HG03432 (cell line): ENCODE data around the gene ANKS4B.
"Not testable (repeated sequence)": the region's sequence is repeated elsewhere in the genome, so short reads cannot be mapped to it uniquely, and the experiment has no call there.

Experiments
- ATAC-seq: cut with Tn5 transposase; IDR thresholded peaks from one replicate; pipeline ENCODE4 v1.9.1; 2021; ENCODE audit warnings: mild to moderate bottlenecking, moderate library complexity; ENCODE audit not compliant: unreplicated experiment

Gene ANKS4B

DNA sequence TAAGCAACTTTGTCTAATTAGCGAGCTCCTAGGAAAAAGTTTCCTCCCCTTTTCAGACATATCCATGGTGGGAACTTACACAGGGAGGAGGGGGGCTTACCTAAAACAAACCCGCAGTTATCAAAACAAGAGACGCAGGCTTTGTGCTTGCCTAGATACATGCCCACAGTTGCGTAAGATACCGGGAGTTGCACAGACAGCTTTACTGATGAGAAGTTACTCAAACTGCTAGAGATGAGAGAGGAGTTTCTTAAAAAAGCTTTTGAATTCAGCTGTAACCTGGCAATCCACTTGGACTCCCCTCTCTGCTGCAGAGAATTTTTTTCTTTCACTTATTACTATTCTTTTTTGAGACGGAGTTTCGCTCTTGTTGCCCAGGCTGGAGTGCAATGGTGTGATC lies 15.3 kb upstream of the ANKS4B start:
- no peak for ATAC-seq

DNA sequence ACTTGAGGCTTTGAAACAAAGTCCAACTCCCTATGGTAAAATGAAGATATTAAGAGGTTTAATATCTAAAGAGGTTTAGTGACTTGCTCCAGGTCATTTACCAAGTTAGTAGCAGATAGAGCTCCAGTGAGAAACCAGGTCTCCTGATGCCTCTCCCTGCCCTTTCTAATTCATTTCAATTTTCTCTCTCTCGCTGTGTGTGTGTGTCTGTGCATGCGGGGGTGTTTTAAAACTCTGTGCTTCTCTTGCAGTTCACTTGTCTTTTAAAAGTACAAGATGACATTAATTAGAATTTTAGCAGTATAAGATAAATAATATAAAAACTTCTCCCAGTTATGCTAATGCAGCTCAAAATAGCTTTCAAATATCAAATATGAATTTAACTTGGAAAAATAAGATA lies 13.9 kb upstream of the ANKS4B start:
- no peak for ATAC-seq

DNA sequence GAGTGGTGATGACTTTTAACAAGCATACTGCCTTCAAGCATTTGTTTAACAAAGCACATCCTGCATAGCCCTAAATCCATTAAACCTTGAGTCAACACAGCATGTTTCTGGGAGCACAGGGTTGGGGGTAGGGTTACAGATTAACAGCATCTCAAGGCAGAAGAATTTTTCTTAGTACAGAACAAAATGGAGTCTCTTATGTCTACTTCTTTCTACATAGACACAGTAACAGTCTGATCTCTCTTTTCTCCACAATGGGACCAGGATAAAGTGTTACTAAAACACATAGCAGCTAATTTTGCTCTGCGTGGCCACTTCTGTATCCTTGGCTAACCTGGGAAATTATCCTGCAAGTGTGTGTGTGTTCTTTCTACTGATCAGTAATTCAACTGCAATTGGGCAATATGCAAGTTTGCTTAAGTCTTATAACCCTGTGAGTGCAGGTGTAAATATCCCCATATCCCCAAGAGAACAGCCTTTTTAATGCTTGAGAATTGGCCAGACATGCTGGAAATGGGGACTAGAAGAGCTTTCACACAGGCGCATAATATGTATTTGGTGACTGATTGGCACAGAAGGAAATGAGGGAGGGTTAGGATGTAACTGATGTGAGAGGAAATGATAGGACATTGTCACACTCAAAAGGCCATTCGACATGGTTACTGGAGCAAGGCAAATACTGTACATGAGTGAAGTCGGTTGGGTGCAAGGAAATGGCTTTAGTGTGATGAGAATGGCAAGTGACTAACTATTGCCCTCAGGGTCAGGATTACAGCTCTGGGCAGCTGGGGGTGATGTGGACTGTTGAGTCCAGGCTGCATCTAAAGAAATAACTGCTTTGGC lies 10.8 kb upstream of the ANKS4B start:
- no peak for ATAC-seq

DNA sequence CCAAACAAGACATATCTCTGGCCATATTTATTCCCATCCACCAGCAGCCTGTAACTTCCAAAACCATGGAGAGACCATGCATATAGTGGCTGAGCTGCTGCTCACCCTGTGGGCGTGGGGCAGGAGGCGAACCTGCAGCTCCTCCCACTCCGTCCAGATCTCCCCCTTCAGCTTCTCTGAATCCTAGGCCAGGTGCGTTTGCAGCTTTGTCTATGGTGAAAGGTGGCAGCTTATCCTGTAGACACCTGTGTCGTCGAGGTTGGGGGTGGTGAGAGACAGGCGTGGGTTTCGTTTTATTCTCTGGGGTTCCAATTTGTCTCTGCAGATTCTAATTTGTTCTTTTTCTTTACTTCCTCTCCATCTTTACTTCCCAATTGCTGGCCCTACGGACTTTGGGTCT lies 9.7 kb upstream of the ANKS4B start:
- ATAC-seq: no peak

DNA sequence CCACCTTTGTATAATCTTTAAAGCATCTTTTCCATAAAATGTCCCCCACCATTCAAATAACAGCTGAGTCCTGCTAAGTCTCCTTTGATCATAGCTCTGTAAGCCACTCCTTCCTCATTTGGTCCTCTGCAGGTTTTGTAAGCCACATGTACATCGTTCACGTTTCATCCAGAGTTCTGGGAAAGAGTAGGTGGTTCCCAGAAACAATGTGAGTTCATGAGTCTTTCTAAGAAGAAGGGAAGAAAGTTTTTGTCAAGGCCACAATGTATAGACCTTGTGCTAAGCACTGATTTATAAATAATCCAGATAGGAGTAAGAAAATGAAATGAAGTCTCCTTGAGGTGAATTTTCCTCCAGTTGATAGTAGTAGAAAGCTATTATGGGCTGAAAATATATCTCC lies 8.7 kb upstream of the ANKS4B start:
- no peak for ATAC-seq

DNA sequence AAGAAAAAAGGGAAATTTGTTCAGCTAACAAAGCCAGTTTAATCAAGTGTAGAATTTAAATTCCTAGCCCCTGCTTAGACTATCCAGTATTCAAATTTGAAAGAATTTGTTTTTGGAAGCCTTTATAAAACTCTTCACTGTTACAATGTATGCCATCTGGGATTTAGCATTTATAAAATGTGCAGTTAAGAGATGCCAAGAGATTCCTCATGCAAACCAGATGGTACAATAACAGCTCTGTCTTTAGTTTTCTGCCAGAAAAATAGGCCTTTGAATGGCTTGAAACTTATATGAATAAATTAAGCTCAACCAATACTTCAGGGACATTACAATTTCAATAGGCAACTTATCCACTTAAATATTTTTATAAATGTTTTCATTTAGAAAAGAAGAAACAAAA lies 6.8 kb upstream of the ANKS4B start:
- ATAC-seq: no peak

DNA sequence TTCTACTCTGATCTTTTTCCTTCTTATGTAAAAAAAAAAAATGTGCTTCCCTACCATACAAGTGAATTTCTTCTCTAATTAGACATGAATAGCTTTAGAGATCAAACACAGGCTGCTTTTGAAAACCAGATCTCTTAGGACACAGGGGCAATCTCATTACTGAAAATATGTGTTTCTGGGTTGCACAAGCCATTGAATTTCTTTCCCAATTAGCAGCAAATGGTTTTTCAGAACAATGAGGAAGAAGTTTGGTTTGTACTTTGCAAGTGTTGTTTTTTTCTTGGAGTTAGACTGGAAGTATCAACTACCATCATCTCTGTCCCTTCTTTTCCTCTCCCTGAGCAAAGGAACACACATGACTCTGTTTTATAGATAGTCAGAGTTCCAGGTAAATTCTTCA lies 5.6 kb upstream of the ANKS4B start:
- no peak for ATAC-seq

DNA sequence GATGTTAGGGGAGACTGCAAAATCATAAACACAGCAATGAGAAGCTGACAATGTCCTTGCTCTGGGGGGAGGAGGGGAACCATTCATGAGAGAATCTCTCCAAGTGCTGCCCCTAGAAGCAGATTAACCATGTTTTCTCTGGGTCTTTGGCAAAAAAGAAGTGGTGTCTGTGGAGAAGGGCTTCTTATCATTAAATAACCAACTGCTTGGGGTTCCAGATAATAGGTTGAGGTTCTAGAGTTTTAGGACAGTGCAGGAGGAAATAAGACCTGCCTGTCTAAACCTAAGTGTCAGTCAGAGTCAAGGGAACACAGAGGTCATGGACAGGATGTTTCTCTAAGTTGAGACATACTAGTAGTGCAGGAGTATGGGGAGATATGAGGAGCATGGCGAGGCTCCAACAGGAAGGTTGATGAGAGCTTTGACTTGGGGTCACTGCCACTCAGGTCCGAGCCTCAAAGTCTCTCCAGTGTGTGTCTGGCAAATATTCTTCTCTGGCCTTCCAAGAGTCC lies 5.1 kb upstream of the ANKS4B start:
- no peak for ATAC-seq

DNA sequence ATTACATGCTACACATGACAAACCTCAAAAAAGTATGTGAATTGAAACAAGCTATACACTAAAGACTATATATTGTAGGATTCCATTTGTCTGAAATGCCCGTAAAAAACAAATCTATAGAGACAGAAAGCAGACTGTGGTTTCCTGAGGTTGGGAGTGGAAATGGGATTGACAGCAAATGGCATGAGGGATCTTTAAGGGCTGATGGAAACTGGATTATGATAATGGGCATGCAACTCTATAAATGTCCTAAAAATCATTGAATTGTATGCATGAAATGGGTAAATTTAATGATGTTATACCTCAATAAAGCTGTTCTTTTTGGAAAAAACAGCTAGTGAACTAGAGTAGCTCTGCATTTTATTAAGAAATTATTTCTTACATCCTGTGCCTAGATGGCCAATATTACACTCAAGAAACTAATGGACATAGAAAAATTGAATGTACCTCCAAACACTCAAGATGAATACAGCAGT lies 416 bp upstream of the ANKS4B start:
- ATAC-seq: no peak

DNA sequence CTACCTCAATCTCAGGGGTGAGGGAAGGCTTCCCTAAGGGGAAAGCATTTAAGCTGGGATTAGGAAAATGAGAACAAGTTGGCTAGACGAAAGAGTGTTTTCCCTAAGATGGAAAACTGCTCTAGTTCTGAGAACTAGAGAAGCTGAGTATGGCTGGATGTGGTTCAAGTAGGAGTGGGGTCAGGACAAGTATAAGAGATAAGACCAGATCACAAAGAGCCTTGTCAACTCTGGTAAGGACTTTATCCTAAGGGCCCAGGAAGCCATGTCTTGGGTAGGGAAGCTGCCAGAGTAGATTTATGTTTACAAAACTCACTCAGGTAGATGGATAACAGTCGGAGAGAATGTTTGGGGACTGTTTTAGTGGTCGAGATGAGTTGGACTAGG lies 1.7 kb downstream of the ANKS4B start:
- no peak for ATAC-seq

DNA sequence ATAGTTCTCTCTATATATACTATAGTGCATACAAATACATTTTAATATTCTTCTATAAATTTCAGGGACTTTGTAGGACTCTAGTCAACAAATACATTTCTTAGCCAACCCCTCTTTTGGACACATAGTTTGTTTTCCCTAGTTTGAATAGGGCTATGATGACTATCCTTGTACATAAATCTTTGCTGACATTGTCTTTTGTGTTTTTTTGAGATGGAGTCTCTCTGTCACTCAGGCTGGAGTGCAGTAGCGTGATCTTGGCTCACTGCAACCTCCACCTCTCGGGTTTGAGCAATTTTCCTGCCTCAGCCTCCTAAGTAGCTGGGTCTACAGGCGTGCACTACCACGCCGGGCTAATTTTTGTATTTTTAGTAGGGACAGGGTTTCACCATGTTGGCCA lies 3.3 kb downstream of the ANKS4B start:
- ATAC-seq: no peak

DNA sequence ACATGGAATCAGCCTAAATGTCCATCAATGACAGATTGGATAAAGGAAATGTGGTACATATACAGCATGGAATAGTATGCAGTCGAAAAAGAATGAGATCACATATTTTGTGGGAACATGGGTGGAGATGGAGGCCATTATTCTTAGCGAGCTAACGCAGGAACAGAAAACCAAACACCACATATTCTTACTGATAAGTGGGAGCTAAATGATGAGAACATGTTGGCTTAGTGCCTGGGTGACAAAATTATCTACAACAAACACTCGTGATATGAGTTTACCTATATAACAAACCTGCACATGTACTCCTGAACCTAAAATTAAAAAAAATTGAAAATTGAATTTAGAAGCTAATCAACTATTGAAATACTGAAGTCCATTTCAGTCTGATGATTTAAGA lies 6.1 kb downstream of the ANKS4B start:
- no peak for ATAC-seq

DNA sequence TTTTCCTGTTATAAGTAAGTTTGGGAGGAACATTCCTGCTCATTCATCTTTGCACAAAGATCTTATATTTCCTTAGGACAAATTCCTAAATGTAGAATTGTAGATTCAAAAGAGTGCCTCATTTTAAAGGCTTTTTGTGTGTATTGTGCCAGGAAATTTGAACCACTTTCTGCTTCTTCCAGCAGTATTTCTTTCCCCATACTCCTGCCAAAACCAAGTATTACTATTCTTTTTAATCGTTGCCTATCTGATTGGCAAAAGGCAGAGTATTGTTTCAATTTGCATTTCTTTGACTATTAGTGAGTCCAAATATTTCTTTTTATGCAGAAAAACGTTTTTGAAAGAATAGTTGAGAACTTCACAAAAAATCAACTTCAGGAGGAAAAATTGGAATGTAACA lies 9.3 kb downstream of the ANKS4B start:
- ATAC-seq: no peak

DNA sequence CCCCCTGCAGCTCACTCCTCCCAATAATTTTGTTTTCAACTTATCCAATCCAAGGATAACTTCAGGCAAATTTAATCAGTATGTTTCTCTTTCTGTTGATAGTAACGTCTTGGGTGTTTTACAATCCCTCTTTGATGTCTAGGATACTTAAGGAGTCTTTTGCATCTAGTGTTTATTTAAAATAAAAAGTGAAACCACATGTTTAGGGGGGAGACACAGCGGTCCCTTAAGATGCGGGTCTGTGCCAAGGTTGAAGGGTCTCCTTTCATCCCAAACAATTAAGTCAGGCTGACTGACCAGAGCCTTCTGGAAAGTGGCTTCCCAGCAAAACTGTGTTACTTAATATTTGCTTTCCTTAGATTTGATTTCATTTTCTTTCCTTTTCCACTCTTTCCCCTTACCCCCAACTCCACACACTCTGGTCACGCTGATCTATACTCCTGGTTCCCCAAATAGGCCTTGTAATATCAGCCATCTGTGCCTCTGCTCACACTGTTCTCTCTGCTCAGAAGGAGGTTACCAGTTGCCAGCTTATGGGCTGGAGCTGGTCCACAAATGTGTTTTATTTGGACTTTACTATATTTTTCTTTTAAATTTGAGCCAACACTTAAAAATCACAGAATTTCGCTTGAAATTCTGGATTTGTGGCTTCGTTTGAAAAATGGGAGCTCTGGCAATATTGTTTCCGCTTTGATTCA lies 11.2 kb downstream of the ANKS4B start:
- no peak for ATAC-seq

DNA sequence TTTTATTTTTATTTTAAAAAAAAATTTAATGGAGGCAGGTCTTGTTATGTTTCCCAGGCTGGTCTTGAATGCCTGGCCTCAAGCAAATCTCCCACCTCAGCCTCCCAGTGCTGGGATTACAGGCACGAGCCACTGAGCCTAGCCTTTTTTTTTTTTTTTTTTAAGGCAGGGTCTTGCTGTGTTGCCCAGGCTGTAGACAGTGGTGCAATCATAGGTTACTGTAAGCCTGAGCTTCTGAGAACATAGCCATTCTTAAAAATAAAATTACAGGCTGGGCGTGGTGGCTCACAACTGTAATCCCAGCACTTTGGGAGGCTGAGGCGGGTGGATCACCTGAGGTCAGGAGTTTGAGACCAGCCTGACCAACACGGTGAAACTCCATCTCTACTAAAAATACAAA lies 14.7 kb downstream of the ANKS4B start:
- not testable (repeated sequence) for ATAC-seq

DNA sequence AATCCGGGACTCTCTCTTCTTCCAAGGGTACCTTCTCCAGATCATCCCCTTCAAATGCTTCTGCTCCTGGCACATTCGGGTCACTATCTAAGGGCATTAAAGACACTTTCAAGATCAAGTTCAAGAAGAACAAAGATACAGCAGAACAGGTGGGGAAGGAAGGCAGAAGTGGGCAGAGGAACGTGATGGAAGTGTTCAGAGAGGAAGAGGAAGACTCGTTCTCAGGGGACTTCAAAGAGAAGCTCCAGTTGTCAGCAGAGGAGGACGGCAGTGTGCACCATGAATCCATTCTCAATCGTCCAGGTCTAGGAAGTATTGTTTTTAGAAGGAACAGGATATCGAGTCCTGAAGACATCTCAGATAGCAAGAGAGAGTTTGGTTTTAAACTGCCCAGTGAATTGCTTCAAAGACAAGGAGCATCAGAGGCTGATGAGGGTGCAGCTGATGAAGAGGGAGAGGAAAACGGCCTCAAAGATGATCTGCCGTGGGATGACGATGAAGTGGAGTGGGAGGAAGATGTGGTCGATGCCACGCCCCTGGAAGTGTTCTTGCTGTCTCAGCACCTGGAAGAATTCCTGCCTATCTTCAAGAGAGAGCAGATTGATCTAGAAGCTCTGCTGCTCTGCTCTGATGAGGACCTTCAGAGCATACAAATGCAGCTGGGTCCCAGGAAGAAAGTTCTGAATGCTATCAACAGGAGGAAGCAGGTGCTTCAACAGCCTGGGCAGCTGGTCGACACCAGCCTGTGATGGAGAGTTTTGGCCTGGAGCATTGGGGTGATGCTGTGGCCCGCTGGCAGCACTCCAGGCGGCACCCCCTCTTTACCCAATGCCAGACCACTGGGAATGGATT lies 16.8 kb downstream of the ANKS4B start:
- ATAC-seq: no peak

DNA sequence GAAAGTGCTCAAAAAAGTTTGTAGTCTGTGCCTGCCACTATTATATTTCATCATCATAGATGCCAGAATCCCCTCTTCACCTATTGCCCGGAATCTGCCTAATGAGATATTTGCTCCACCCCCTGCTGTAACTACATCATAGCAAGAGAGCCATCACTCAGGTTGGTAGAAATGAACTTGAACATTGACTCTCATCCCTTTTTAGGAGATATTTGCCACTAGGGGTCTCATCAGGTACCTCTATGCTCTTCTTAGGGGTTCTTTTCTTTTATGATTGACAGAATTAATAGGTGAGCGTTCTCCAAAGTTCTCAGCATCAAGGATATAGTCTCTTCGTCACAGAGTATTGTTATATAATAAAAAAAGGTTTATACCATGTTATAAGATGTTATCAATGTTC lies 20.0 kb downstream of the ANKS4B start:
- no peak for ATAC-seq

DNA sequence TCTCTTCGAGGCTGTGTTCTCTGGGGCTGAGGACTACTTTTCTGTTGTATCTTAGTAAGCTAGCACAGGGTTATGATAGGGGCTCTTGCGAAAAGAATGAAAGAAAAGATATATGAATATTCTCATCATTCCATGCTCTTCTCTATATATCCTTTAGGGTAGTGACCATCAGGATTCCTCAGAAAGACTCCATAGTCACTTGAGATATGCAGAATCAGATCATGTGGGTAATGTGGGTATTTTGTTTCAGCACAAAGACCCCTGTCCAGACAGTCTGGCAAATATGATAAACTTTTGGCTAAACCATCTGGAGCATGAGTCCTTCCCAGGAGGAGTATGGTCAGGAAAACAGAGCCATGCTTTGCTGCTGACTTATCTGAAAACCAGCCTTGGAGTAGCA lies 23.1 kb downstream of the ANKS4B start:
- no peak for ATAC-seq

DNA sequence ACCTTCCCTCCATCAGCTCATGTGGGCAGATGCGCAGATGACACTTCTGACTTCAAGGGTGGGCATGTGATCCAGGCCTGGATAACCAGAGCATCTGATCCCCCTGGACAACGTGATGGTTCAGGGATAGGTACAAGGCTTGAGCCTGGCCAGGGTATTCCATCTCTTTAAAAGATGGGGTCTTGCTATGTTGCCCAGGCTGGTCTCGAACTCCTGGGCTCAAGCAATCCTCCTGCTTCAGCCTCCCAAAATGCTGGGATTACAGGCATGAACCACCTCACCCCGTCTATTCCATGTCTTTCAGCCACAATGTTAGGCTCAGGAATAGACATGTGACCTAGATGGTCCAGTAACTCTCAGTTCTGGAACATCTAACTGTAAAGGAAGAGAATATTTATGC lies 23.8 kb downstream of the ANKS4B start:
- no peak for ATAC-seq

DNA sequence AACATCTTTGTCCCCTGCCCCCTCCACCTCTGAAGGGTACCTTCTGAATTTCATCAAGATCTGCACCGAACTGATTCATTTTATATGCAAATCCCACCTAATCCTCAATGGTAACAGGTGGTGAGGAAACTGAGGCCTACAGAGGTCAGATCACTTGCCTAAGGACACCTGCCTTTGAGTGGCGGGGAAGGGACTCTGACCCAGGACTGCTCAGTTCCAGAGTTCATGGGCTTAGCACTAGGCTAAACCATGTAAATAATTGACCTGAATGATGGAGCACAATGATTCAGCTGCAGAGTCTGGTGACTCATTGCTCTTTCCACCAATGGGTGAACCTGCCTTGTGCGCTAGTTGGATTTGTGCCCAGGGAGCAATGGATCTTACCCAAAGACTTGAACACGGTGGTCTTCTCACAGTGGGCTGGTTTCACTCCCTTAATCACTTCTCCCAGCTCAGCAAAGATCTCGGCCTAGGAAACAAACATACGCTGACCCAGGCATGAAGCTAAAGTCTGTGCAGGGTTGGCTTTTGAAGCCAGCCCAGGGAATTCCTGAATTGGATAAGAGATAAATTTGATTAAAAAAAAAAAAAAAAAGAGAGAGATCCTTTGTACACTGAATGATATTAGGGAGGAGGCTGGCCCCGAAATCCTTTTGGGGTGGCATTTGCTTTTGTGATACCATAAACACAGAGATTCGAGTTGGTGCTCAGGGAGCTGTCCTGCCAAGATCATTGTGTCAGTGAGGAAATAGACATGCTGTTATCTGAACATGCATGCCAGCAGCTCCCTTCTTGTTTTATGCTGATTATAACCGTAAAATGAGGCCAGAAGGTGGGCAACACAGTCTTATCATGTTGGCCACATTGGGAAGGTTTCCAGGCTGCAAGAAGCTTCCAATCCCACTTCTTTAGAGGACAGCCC lies 27.6 kb downstream of the ANKS4B start:
- ATAC-seq: peak; percentile 49
